ENCODE data around the gene SLC27A2.

The SLC27A2 gene

GRCh38 chr15:50275091-50275490 lies 93.1 kb downstream of the SLC27A2 start:
- Histone ChIP-seq H3K36me3 (ENCODE audit: insufficient read depth, low read length) (no peaks in the 10 kb centered on the region), H3K4me1 (ENCODE audit: insufficient read depth, low read length) (no peaks in the 10 kb centered on the region), H3K9ac (ENCODE audit: low read depth, low read length) (no peak overlapping the region), H3K9me3 (ENCODE audit: control insufficient read depth, insufficient read depth, low read length) (no peaks in the 10 kb centered on the region)

- Histone ChIP-seq H3K9ac (ENCODE audit: low read depth, low read length) (no peak overlapping the region), H3K36me3 (ENCODE audit: insufficient read depth, low read length) (no peaks in the 10 kb centered on the region), H3K9me3 (ENCODE audit: control insufficient read depth, insufficient read depth, low read length) (no peaks in the 10 kb centered on the region), H3K4me1 (ENCODE audit: insufficient read depth, low read length) (no peaks in the 10 kb centered on the region)
Measured at GRCh38 chr15:50275908-50276307, 93.9 kb downstream of the SLC27A2 start.

- no peaks in the 10 kb centered on the region for H3K9me3 ChIP-seq (ENCODE audit: control insufficient read depth, insufficient read depth, low read length)
- no peaks in the 10 kb centered on the region for H3K4me1 ChIP-seq (ENCODE audit: insufficient read depth, low read length)
- H3K9ac ChIP-seq (ENCODE audit: low read depth, low read length): no peak overlapping the region
- no peaks in the 10 kb centered on the region for H3K36me3 ChIP-seq (ENCODE audit: insufficient read depth, low read length)
Measured at GRCh38 chr15:50277370-50277769, 95.4 kb downstream of the SLC27A2 start.

DNA sequence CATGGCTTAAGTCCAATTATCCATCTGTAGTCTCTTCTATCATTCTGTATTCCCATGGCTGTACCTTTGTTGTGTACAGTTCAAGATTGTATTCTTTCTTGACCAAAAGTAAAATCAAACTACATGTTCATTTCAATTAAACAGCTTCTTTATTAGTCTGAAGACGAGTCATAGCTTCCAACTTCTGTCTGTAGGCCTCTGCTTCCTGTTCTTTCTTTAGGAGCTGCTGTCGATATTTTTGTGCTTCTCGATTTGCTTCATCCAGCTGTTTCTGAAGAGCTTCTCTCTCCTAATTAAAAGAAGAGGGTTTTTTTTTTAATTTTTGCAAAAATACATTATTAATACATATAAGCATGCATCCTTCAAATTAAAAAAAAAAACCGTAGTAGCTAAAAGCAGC lies 96.5 kb downstream of the SLC27A2 start:
- Histone ChIP-seq H3K9ac (ENCODE audit: low read depth, low read length) (no peak overlapping the region), H3K36me3 (ENCODE audit: insufficient read depth, low read length) (no peaks in the 10 kb centered on the region)

GRCh38 chr15:50280271-50280670 lies 98.3 kb downstream of the SLC27A2 start:
- no peaks in the 10 kb centered on the region for H3K36me3 ChIP-seq (ENCODE audit: insufficient read depth, low read length)
- no peaks in the 10 kb centered on the region for H3K9me3 ChIP-seq (ENCODE audit: control insufficient read depth, insufficient read depth, low read length)
- H3K9ac ChIP-seq (ENCODE audit: low read depth, low read length): no peak overlapping the region
- no peaks in the 10 kb centered on the region for H3K4me1 ChIP-seq (ENCODE audit: insufficient read depth, low read length)

More for the DNA sequence above, 96.5 kb downstream of the SLC27A2 start:
- Histone ChIP-seq H3K9me3 (ENCODE audit: control insufficient read depth, insufficient read depth, low read length) (no peaks in the 10 kb centered on the region), H3K4me1 (ENCODE audit: insufficient read depth, low read length) (no peaks in the 10 kb centered on the region)

- no peak overlapping the region for H3K9ac ChIP-seq (ENCODE audit: low read depth, low read length)
- no peaks in the 10 kb centered on the region for H3K4me1 ChIP-seq (ENCODE audit: insufficient read depth, low read length)
- no peaks in the 10 kb centered on the region for H3K9me3 ChIP-seq (ENCODE audit: control insufficient read depth, insufficient read depth, low read length)
- no peaks in the 10 kb centered on the region for H3K36me3 ChIP-seq (ENCODE audit: insufficient read depth, low read length)
Measured at GRCh38 chr15:50281427-50281826, 99.4 kb downstream of the SLC27A2 start.

Data from ES-I3 (cell line).